ENCODE results near the gene ZNF283.
"Not testable (repeated sequence)": the region's sequence is repeated elsewhere in the genome, so short reads cannot be mapped to it uniquely, and the experiment has no call there.

The ZNF283 gene

GRCh38 chr19:43820884-43821215 lies 6.3 kb upstream of the ZNF283 start:
- no peak overlapping the region for H3K9ac ChIP-seq (ENCODE audit: low read depth, low read length)
- no peaks in the 10 kb centered on the region for H3K36me3 ChIP-seq (ENCODE audit: insufficient read depth, low read depth, low read length)
- H3K4me3 ChIP-seq (ENCODE audit: low read length): no peak overlapping the region
- no peaks in the 10 kb centered on the region for H3K4me1 ChIP-seq (ENCODE audit: insufficient read depth, low read length)
- H3K27me3 ChIP-seq (ENCODE audit: insufficient read depth, low read length): no peaks in the 10 kb centered on the region
- no peak overlapping the region for H3K27ac ChIP-seq (ENCODE audit: low read length)
- peaks cover 44% of the 10 kb centered on the region for H3K9me3 ChIP-seq (ENCODE audit: insufficient read depth, low read depth, low read length)

DNA sequence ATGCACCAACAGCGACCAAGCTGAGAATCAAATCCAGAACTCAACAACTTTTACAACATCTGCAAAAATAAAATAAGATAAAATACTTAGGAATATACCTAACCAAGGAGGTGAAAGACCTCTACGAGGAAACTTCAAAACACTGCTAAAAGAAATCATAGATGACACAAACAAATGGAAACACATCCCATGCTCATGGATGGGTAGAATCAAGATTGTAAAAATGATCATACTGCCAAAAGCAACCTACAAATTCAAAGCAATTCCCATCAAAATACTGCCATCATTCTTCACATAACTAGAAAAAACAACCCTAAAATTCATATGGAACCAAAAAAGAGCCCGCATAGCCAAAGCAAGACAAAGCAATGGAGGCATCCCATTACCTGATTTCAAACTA lies 3.3 kb upstream of the ZNF283 start:
- not testable (repeated sequence) for H3K4me1 ChIP-seq (ENCODE audit: insufficient read depth, low read length); H3K27me3 ChIP-seq (ENCODE audit: insufficient read depth, low read length); H3K4me3 ChIP-seq (ENCODE audit: low read length); H3K36me3 ChIP-seq (ENCODE audit: insufficient read depth, low read depth, low read length); H3K27ac ChIP-seq (ENCODE audit: low read length); H3K9ac ChIP-seq (ENCODE audit: low read depth, low read length)
- peaks cover 40% of the 10 kb centered on the region for H3K9me3 ChIP-seq (ENCODE audit: insufficient read depth, low read depth, low read length)

DNA sequence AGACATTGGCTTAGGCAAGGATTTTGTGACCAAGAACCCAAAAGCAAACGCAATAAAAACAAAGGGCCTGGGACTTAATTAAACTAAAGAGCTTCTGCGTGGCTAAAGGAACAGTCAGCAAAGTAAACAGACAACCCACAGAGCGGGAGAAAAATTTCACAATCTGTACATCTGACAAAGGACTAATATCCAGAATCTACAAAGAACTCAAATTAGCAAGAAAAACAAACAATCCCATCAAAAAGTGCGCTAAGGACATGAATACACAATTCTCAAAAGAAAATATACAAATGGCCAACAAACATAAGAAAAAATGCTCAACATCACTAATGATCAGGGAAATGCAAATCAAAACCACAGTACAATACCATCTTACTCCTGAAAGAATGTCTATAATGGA lies 2.5 kb upstream of the ZNF283 start:
- H3K9me3 ChIP-seq (ENCODE audit: insufficient read depth, low read depth, low read length): peaks cover 40% of the 10 kb centered on the region
- not testable (repeated sequence) for H3K36me3 ChIP-seq (ENCODE audit: insufficient read depth, low read depth, low read length); H3K4me3 ChIP-seq (ENCODE audit: low read length); H3K27me3 ChIP-seq (ENCODE audit: insufficient read depth, low read length); H3K9ac ChIP-seq (ENCODE audit: low read depth, low read length); H3K4me1 ChIP-seq (ENCODE audit: insufficient read depth, low read length); H3K27ac ChIP-seq (ENCODE audit: low read length)

DNA sequence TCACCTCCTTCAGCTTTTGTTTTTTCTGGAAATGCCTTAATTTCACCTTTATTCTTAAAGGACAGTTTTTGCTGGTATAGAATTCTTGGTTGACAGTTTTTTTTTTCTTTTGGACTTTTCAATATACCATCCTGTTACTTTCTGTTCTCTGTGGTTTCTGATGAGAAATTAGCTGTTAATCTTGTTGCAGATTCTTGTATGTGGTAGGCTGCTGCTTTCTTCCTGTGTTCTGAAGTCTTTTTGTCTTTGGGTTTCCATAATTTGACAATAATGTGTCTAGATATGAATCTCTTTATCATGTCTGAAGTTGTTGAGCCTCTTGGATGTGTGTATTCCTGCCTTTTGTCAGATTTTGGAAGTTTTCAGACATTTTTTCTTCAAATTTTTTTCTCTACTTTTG lies 12.0 kb downstream of the ZNF283 start:
- no peak overlapping the region for H3K27ac ChIP-seq (ENCODE audit: low read length)
- peaks cover 86% of the 10 kb centered on the region for H3K9me3 ChIP-seq (ENCODE audit: insufficient read depth, low read depth, low read length)
- no peaks in the 10 kb centered on the region for H3K4me1 ChIP-seq (ENCODE audit: insufficient read depth, low read length)
- no peak overlapping the region for H3K9ac ChIP-seq (ENCODE audit: low read depth, low read length)
- peaks cover 37% of the 10 kb centered on the region; the same call in 1 of the 2 replicates for H3K36me3 ChIP-seq (ENCODE audit: insufficient read depth, low read depth, low read length)
- no peak overlapping the region for H3K4me3 ChIP-seq (ENCODE audit: low read length)
- no peaks in the 10 kb centered on the region for H3K27me3 ChIP-seq (ENCODE audit: insufficient read depth, low read length)

DNA sequence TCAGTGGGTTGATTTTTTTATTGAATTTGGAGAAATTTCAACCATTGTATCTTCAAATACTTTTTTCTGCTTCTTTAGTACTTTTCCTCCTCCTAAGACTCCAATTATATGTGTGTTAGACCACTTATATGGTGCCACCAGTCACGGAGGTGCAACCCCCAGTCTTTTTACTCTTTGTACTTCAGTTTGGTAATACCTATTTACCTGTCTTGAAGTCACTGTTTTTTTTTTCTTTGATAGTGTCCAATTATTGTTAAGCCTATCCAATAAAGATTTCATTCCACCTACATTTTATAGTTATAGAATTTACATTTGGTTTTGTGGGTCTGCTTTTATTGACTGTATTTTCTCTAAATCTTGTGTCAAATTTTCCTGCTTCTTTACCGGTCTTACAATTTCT lies 14.9 kb downstream of the ZNF283 start:
- H3K9me3 ChIP-seq (ENCODE audit: insufficient read depth, low read depth, low read length): peaks cover 91% of the 10 kb centered on the region
- H3K4me1 ChIP-seq (ENCODE audit: insufficient read depth, low read length): no peaks in the 10 kb centered on the region
- no peak overlapping the region for H3K4me3 ChIP-seq (ENCODE audit: low read length)
- no peak overlapping the region for H3K9ac ChIP-seq (ENCODE audit: low read depth, low read length)
- peaks cover 34% of the 10 kb centered on the region; the same call in 1 of the 2 replicates for H3K36me3 ChIP-seq (ENCODE audit: insufficient read depth, low read depth, low read length)
- H3K27me3 ChIP-seq (ENCODE audit: insufficient read depth, low read length): no peaks in the 10 kb centered on the region
- no peak overlapping the region for H3K27ac ChIP-seq (ENCODE audit: low read length)

GRCh38 chr19:43847246-43847645 lies 20.1 kb downstream of the ZNF283 start:
- H3K9me3 ChIP-seq (ENCODE audit: insufficient read depth, low read depth, low read length): peaks cover 92% of the 10 kb centered on the region
- H3K27me3 ChIP-seq (ENCODE audit: insufficient read depth, low read length): no peaks in the 10 kb centered on the region
- peaks cover 33% of the 10 kb centered on the region; the same call in 1 of the 2 replicates for H3K36me3 ChIP-seq (ENCODE audit: insufficient read depth, low read depth, low read length)
- H3K9ac ChIP-seq (ENCODE audit: low read depth, low read length): no peak overlapping the region
- no peaks in the 10 kb centered on the region for H3K4me1 ChIP-seq (ENCODE audit: insufficient read depth, low read length)
- H3K27ac ChIP-seq (ENCODE audit: low read length): no peak overlapping the region
- no peak overlapping the region for H3K4me3 ChIP-seq (ENCODE audit: low read length)

DNA sequence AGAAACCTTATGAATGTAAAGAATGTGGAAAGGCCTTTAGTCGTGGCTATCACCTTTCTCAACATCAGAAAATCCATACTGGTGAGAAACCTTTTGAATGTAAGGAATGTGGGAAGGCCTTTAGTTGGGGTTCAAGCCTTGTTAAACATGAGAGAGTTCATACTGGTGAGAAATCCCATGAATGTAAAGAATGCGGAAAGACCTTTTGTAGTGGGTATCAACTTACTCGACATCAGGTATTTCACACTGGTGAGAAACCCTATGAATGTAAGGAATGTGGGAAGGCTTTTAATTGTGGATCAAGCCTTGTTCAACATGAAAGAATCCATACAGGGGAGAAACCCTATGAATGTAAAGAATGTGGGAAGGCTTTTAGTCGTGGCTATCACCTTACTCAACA lies 20.8 kb downstream of the ZNF283 start:
- H3K4me3 ChIP-seq (ENCODE audit: low read length): no peak overlapping the region
- H3K27me3 ChIP-seq (ENCODE audit: insufficient read depth, low read length): no peaks in the 10 kb centered on the region
- H3K4me1 ChIP-seq (ENCODE audit: insufficient read depth, low read length): no peaks in the 10 kb centered on the region
- H3K9me3 ChIP-seq (ENCODE audit: insufficient read depth, low read depth, low read length): peaks cover 92% of the 10 kb centered on the region
- H3K27ac ChIP-seq (ENCODE audit: low read length): no peak overlapping the region
- H3K36me3 ChIP-seq (ENCODE audit: insufficient read depth, low read depth, low read length): peaks cover 29% of the 10 kb centered on the region; the same call in 1 of the 2 replicates
- H3K9ac ChIP-seq (ENCODE audit: low read depth, low read length): no peak overlapping the region

GRCh38 chr19:43848821-43849220 lies 21.7 kb downstream of the ZNF283 start:
- H3K36me3 ChIP-seq (ENCODE audit: insufficient read depth, low read depth, low read length): peaks cover 25% of the 10 kb centered on the region; the same call in 1 of the 2 replicates
- H3K4me1 ChIP-seq (ENCODE audit: insufficient read depth, low read length): no peaks in the 10 kb centered on the region
- no peak overlapping the region for H3K9ac ChIP-seq (ENCODE audit: low read depth, low read length)
- H3K9me3 ChIP-seq (ENCODE audit: insufficient read depth, low read depth, low read length): peaks cover 86% of the 10 kb centered on the region
- H3K4me3 ChIP-seq (ENCODE audit: low read length): no peak overlapping the region
- H3K27me3 ChIP-seq (ENCODE audit: insufficient read depth, low read length): no peaks in the 10 kb centered on the region
- no peak overlapping the region for H3K27ac ChIP-seq (ENCODE audit: low read length)

DNA sequence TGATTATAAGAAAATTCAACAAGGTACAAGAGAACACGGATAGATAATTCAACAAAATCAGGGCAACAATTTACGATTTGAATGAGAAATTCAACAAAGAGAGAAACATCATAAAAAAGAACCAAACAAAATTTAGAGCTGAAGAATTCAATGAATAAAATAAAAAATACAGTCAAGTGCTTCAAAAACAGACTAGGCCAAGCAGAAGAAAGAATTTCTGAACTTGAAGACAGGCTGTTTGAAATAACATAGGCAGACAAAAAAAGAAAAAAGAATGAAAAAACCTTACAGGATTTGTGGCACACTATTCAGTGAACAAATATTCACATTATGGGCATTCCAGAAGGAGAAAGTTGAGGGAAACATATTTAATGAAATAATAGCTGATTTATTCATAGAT lies 31.1 kb downstream of the ZNF283 start:
- H3K36me3 ChIP-seq (ENCODE audit: insufficient read depth, low read depth, low read length): no peaks in the 10 kb centered on the region
- no peak overlapping the region for H3K27ac ChIP-seq (ENCODE audit: low read length)
- no peaks in the 10 kb centered on the region for H3K4me1 ChIP-seq (ENCODE audit: insufficient read depth, low read length)
- H3K4me3 ChIP-seq (ENCODE audit: low read length): no peak overlapping the region
- no peak overlapping the region for H3K9ac ChIP-seq (ENCODE audit: low read depth, low read length)
- peaks cover 94% of the 10 kb centered on the region for H3K9me3 ChIP-seq (ENCODE audit: insufficient read depth, low read depth, low read length)
- H3K27me3 ChIP-seq (ENCODE audit: insufficient read depth, low read length): no peaks in the 10 kb centered on the region

DNA sequence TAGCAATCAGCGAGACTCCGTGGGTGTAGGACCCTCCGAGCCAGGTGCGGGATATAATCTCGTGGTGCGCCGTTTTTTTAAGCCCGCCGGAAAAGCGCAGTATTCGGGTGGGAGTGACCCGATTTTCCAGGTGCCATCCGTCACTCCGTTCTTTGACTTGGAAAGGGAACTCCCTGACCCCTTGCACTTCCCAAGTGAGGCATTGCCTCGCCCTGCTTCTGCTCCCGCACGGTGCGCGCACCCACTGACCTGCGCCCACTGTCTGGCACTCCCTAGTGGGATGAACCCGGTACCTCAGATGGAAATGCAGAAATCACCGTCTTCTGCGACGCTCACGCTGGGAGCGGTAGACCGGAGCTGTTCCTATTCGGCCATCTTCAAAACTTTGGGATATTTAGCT lies 39.8 kb downstream of the ZNF283 start:
- H3K9me3 ChIP-seq (ENCODE audit: insufficient read depth, low read depth, low read length): peaks cover 71% of the 10 kb centered on the region
- not testable (repeated sequence) for H3K4me1 ChIP-seq (ENCODE audit: insufficient read depth, low read length); H3K4me3 ChIP-seq (ENCODE audit: low read length); H3K27me3 ChIP-seq (ENCODE audit: insufficient read depth, low read length); H3K36me3 ChIP-seq (ENCODE audit: insufficient read depth, low read depth, low read length); H3K9ac ChIP-seq (ENCODE audit: low read depth, low read length); H3K27ac ChIP-seq (ENCODE audit: low read length)

- Histone ChIP-seq H3K9me3 (ENCODE audit: insufficient read depth, low read depth, low read length) (peaks cover 91% of the 10 kb centered on the region), H3K4me1 (ENCODE audit: insufficient read depth, low read length) (no peaks in the 10 kb centered on the region), H3K27me3 (ENCODE audit: insufficient read depth, low read length) (no peaks in the 10 kb centered on the region), H3K36me3 (ENCODE audit: insufficient read depth, low read depth, low read length) (no peaks in the 10 kb centered on the region), H3K9ac (ENCODE audit: low read depth, low read length) (no peak overlapping the region), H3K4me3 (ENCODE audit: low read length) (peak overlapping the region; percentile 6; the same call in 1 of the 2 replicates), H3K27ac (ENCODE audit: low read length) (no peak overlapping the region)
These were observed 45.6 kb downstream of the ZNF283 start for GRCh38 chr19:43872547-43873336.

GRCh38 chr19:43880483-43880882 lies 53.4 kb downstream of the ZNF283 start:
- Histone ChIP-seq H3K9ac (ENCODE audit: low read depth, low read length) (no peak overlapping the region), H3K4me3 (ENCODE audit: low read length) (no peak overlapping the region), H3K9me3 (ENCODE audit: insufficient read depth, low read depth, low read length) (peaks cover 87% of the 10 kb centered on the region), H3K4me1 (ENCODE audit: insufficient read depth, low read length) (no peaks in the 10 kb centered on the region), H3K27me3 (ENCODE audit: insufficient read depth, low read length) (no peaks in the 10 kb centered on the region), H3K36me3 (ENCODE audit: insufficient read depth, low read depth, low read length) (no peaks in the 10 kb centered on the region), H3K27ac (ENCODE audit: low read length) (no peak overlapping the region)
